A549 treated with CpdA at 1 μM for 4 hours (cell line): Measurements from ENCODE around the gene RBBP7. TPM values are rescaled to one million over a fixed set of nuclear protein-coding genes. Genes with fewer than 3 reads are reported as not detected.

ENCODE experiments used
- total RNA-seq: library from RNA; stranded (reverse); fragments of 200-300 nt; extraction: Qiagen RNA extraction; gene quantifications from 5 replicates; pipeline ENCODE4 v1.2.3, GENCODE V29; 2022; ENCODE audit warnings: low read depth

RBBP7 gene
- total RNA-seq: 162 to 182 TPM (median 165 TPM) in 5 replicates

DNA sequence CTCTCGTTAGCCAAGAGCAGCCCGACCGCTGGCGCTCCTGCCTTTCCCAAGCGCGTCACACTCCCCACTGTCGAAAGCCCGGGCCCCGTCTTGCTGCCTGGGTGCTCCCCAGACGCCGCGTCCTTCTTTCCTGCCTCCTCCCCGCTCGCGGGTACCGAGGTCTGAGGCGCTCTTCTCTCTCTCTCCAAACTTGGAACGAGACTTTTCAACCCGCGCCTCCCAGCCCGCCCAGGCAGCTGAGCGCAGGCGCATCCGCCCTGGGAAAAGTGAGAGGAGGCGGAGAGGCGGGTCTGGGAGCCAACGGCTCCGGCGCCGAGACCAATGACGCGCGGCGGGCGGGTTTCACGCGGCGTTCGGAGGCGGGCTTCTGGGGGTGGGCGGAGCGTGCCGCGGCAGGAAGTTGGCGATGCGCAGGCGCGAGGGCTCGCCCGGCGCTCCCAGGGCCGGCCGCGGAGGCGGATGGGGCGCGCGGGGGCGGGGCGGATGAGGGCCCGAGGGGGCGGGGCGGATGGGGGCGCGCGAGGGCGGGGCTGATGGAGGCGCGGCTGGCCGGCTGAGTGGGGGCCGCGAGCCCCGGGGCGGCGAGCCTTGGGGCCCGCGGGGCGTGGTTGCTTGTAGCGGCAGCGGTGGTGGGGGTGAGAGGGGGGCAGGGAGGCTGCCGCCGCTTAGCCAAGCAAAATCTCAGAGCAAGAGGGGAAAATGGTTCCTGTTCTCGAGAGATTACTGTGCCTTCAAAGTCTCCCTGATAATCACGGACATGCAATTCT, at the start of gene RBBP7:
RBBP7 (minus strand) TSS at position 268 of the 767 bp plus-strand sequence. CDS start 309 bp downstream, outside the sequence.

Other genes starting within 250 kb of the RBBP7 start
- not detected in 5 replicates for gene S100G, start 220.2 kb downstream of the RBBP7 start, total RNA-seq
- gene CTPS2, start 157.7 kb downstream of the RBBP7 start, total RNA-seq: 8.8 to 11.1 TPM (median 10.1 TPM) in 5 replicates
- gene SYAP1, start 150.8 kb downstream of the RBBP7 start, total RNA-seq: 19.7 to 22.0 TPM (median 21.3 TPM) in 5 replicates
- gene TXLNG, start 83.9 kb downstream of the RBBP7 start, total RNA-seq: 14.2 to 17.4 TPM (median 15.2 TPM) in 5 replicates
- gene REPS2, start 76.3 kb upstream of the RBBP7 start, total RNA-seq: 0.42 to 0.87 TPM (median 0.79 TPM) in 5 replicates